Epidermal melanocyte (primary cell): ENCODE data around the gene PPP2R2B.

Source experiments
- DNase-seq: peaks from one replicate; pipeline ENCODE4 v3.0.0; 2011; ENCODE audit warnings: low spot score; ENCODE audit not compliant: insufficient read length

PPP2R2B gene

GRCh38 chr5:146788898-146789297 is 89.7 kb downstream of the PPP2R2B start:
- DNase-seq = no peak

GRCh38 chr5:146785065-146785464 is 93.5 kb downstream of the PPP2R2B start:
- DNase-seq = no peak

GRCh38 chr5:146781157-146781556 is 97.4 kb downstream of the PPP2R2B start:
- DNase-seq = no peak

GRCh38 chr5:146779211-146779869 is 99.2 kb downstream of the PPP2R2B start:
- no peak for DNase-seq

GRCh38 chr5:146778795-146779194 is 99.8 kb downstream of the PPP2R2B start:
- DNase-seq = no peak

- DNase-seq = no peak
Observed at GRCh38 chr5:146778261-146778660, 100.3 kb downstream of the PPP2R2B start.

GRCh38 chr5:146772881-146773466 is 105.6 kb downstream of the PPP2R2B start:
- DNase-seq = no peak

- DNase-seq = no peak
Observed at GRCh38 chr5:146770980-146771379, 107.6 kb downstream of the PPP2R2B start.

- DNase-seq = no peak
Observed at GRCh38 chr5:146770546-146770945, 108.0 kb downstream of the PPP2R2B start.

GRCh38 chr5:146767534-146767933 is 111.0 kb downstream of the PPP2R2B start:
- no peak for DNase-seq

- no peak for DNase-seq
Observed at GRCh38 chr5:146766013-146766412, 112.5 kb downstream of the PPP2R2B start.

- no peak for DNase-seq
Observed at GRCh38 chr5:146765089-146765832, 113.3 kb downstream of the PPP2R2B start.

- DNase-seq = no peak
Observed at GRCh38 chr5:146762830-146763229, 115.7 kb downstream of the PPP2R2B start.

GRCh38 chr5:146761811-146762210 is 116.7 kb downstream of the PPP2R2B start:
- DNase-seq = no peak

GRCh38 chr5:146758938-146759337 is 119.6 kb downstream of the PPP2R2B start:
- DNase-seq = no peak

GRCh38 chr5:146758076-146758475 is 120.5 kb downstream of the PPP2R2B start:
- DNase-seq = no peak

GRCh38 chr5:146756546-146756945 is 122.0 kb downstream of the PPP2R2B start:
- no peak for DNase-seq

- no peak for DNase-seq
Observed at GRCh38 chr5:146755793-146756192, 122.8 kb downstream of the PPP2R2B start.

GRCh38 chr5:146754621-146755020 is 123.9 kb downstream of the PPP2R2B start:
- DNase-seq = no peak

GRCh38 chr5:146753641-146754040 is 124.9 kb downstream of the PPP2R2B start:
- DNase-seq = no peak

GRCh38 chr5:146751781-146752401 is 126.7 kb downstream of the PPP2R2B start:
- no peak for DNase-seq

- DNase-seq = no peak
Observed at GRCh38 chr5:146751054-146751453, 127.5 kb downstream of the PPP2R2B start.
